T follicular helper cell (primary cell): ENCODE results near the gene FRMPD2.
"Not testable (repeated sequence)": the region's sequence is repeated elsewhere in the genome, so short reads cannot be mapped to it uniquely, and the experiment has no call there.

ENCODE experiments used
- DNase-seq: peaks from one replicate; pipeline ENCODE4 v3.0.0-alpha.2; 2020; ENCODE audit warnings: low read depth

Gene FRMPD2

DNA sequence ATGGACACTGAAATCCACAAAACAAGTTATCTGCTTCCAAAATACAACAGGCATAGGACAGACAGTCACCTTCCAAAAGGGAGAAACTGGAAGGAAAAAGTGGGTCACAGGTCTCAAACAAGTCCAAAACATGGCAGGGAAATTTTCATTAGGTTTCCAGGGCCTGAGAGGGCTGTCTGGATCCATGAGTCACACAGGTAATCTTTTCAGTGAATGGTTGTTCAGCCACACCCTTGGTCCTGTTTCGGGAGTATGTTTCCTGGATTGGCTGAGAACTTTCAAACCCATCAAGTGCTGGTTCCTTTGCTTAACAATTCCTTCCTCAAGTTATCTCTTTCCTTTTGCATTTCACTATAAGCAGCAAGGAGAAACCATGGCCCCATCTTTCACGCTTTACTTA lies 145.5 kb downstream of the FRMPD2 start:
- not testable (repeated sequence) for DNase-seq

DNA sequence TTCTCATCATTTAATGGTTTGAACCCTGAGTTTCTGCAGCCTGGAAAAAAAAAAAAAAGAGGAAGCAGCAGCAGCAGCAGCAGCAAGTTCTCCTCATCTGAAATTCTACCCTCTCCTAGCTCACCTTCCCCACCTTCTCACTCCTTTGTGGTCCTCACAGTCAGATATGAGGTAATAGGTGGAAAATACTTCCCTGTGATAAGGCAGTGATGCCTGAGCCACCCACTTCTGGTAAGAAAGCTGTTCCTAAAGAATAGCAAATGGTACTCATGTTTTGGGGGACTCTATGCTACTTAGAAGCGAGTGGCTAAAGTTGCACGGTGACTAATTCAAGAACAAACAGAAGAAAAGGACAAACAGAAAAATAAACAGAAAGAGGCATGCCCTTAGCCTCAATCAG lies 148.2 kb downstream of the FRMPD2 start:
- not testable (repeated sequence) for DNase-seq

DNA sequence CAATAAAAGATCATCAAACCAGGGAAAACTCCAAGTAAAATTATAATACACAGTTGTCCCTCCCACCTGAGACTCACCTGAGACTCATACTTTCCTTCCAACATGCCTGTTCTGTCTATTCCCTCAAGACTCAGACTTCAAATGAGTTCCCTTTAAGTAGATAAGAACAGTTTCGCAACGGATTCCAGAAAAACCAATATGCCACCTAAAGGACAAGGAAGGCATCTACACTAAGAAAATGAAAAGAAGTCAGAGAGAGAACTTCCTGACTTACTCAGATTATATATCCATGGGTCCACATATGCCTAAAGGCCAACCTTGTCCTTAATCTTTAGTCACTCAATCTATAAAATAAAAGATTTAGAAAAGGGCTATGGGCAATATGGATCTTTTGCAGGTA lies 148.9 kb downstream of the FRMPD2 start:
- not testable (repeated sequence) for DNase-seq

DNA sequence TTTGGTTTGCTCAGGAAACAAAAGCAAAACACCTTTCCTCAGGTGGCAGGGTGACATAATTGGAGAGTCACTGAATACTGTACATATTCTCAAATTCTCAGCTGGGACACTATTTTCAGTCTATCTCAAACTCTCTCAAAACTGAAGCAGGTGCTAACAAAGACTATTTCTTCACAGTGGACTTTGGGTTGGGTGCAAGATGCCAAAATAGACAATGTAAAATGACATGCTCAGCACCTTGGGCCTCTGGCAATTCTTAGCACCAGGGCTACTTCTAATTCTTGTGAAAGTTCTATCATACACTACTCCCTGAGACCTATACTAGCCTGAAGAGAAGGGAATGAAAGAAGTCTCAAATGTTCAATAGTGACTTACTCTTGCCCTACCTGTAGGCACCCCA lies 151.9 kb downstream of the FRMPD2 start:
- DNase-seq: not testable (repeated sequence)

DNA sequence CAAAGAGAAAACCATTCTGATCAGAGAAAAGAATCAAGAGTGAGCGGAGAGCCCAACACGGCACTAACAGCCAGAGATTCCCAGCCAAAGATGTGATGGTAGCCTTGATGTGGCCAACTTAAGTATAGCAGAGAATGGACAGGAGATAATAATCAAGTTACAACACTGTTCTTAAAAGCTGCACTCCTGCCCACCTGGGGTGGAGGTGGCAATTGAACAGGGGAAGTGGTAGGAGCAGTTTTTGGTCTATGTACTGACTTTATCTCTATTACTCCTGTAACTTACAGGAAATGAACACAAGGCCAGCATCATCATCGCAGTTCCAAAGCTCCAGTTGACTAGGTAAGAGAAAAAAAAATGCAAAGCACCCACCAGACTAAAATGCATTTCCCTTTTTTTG lies 164.2 kb downstream of the FRMPD2 start:
- DNase-seq: not testable (repeated sequence)
